Upper lobe of left lung (tissue), 6 donors: ENCODE data around the gene SBF1. TPM values are rescaled to one million over a fixed set of nuclear protein-coding genes. Genes with fewer than 3 reads are reported as not detected.

Source experiments
- ATAC-seq, 2 donors: fragments of 200-7000 bp; cut with Tn5 transposase; one replicate each; pipeline ENCODE4 v1.9.1; 2022; ENCODE audit warnings: mild to moderate bottlenecking in 2 of 2, moderate library complexity in 2 of 2; ENCODE audit not compliant: low FRiP score in 2 of 2
- DNase-seq, 2 donors: peaks; one replicate each; pipeline ENCODE4 v3.0.0-alpha.2; 2019 to 2020
- H3K27ac ChIP-seq, 4 donors: fragments of 200-600 bp; sonication (generic); one replicate each; pipeline ENCODE4 v1.5.1; 2016 to 2019
- H3K27me3 ChIP-seq, 4 donors: fragments of 200-600 bp; sonication (generic); one replicate each; pipeline ENCODE4 v1.5.1; 2017 to 2019
- H3K36me3 ChIP-seq, 4 donors: fragments of 200-600 bp; sonication (generic); one replicate each; pipeline ENCODE4 v1.5.1; 2016 to 2019
- H3K4me1 ChIP-seq, 4 donors: fragments of 200-600 bp; sonication (generic); one replicate each; pipeline ENCODE4 v1.5.1; 2018 to 2019
- H3K4me3 ChIP-seq, 4 donors: fragments of 200-600 bp; sonication (generic); one replicate each; pipeline ENCODE4 v1.5.1; 2017 to 2019; ENCODE audit warnings: mild to moderate bottlenecking in 2 of 4, moderate library complexity in 1 of 4
- H3K9me3 ChIP-seq, 4 donors: fragments of 200-600 bp; sonication (generic); one replicate each; pipeline ENCODE4 v1.5.1; 2018 to 2019
- EP300 ChIP-seq, 4 donors: sonication (generic); formaldehyde crosslinking; IDR thresholded peaks; one replicate each; pipeline ENCODE4 v1.5.1; 2017; ENCODE audit warnings: antibody characterized with exemption in 4 of 4, control low read depth in 2 of 4
- POLR2A ChIP-seq, 4 donors: fragments of 450-650 bp; IDR thresholded peaks; one replicate each; pipeline ENCODE4 v1.5.1; 2016 to 2017; ENCODE audit warnings: antibody characterized with exemption in 4 of 4, mild to moderate bottlenecking in 2 of 4
- POLR2AphosphoS5 ChIP-seq, 2 donors: sonication (generic); formaldehyde crosslinking; IDR thresholded peaks; one replicate each; pipeline ENCODE4 v1.5.1; 2017; ENCODE audit warnings: antibody characterized with exemption in 2 of 2
- WGBS, 2 donors: methylation state at CpG; one replicate each; pipeline ENCODE4 v1.1.5; 2017 to 2018; 5-methylcytosine and 5-hydroxymethylcytosine counted together
- total RNA-seq, 6 donors: library from RNA; depleted of rRNA in 4 of 6; stranded (reverse); fragments of >200 nt in 4 of 6; gene quantifications; one replicate each; pipeline versions ENCODE4 v1.1.0 to v1.2.1, GENCODE V29; 2016 to 2021
- TF ChIP-seq, protein P1 (sequence below), 6 experiments: fragments of 450-650 bp in 4 of 6; fragments of 200-600 bp in 2 of 6; sonication (generic) in 2 of 6; IDR thresholded peaks; one replicate each; pipeline ENCODE4 v1.5.1; 2016 to 2019; ENCODE audit warnings: antibody characterized with exemption in 6 of 6
- donor health status: DM: no; HTN: no; CAD: no; lungs with moderate emphysema.
- donor health status: DM: no; HTN: yes; CAD: no; lungs with severe emphysema.

The SBF1 gene
- total RNA-seq, 6 donors from 2014 or later, result 44.6 to 117 (median 75.7) TPM

DNA sequence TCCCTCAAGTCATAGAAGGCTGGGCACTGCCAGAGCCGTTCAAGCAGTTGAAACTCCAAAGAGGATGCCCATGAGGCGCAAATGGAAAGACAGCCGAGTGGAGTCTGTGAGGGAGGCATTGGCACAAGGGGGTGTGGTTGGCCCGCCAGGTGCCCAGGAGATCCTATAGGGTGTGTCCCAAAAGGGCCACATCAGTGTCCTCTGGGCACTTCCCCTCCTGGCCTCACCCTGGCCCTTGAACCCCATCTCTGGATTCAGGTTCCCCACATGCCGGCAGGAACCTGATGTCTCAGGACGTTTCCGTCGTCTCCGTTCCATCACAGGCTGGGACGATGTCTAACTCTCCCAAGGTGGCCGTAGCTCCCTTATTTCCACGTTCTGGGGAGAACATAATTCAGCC is 54.3 kb downstream of the SBF1 start:
- H3K27ac ChIP-seq, result no peak overlapping the region
- H3K9me3 ChIP-seq, result no peaks in the 10 kb centered on the region
- H3K4me1 ChIP-seq, result no peaks in the 10 kb centered on the region
- H3K27me3 ChIP-seq, result no peaks in the 10 kb centered on the region
- no peak for ATAC-seq
- WGBS, 2 donors, result 93 to 96% methylated on average over 12 of the region's 12 CpGs
- H3K4me3 ChIP-seq, result no peak overlapping the region
- DNase-seq, result no peak
- TF ChIP-seq POLR2A (IDR thresholded peaks at IDR 0.05) (no peak), POLR2AphosphoS5 (IDR thresholded peaks at IDR 0.05) (no peak), EP300 (IDR thresholded peaks at IDR 0.05) (no peak)
- TF ChIP-seq, protein P1, sequence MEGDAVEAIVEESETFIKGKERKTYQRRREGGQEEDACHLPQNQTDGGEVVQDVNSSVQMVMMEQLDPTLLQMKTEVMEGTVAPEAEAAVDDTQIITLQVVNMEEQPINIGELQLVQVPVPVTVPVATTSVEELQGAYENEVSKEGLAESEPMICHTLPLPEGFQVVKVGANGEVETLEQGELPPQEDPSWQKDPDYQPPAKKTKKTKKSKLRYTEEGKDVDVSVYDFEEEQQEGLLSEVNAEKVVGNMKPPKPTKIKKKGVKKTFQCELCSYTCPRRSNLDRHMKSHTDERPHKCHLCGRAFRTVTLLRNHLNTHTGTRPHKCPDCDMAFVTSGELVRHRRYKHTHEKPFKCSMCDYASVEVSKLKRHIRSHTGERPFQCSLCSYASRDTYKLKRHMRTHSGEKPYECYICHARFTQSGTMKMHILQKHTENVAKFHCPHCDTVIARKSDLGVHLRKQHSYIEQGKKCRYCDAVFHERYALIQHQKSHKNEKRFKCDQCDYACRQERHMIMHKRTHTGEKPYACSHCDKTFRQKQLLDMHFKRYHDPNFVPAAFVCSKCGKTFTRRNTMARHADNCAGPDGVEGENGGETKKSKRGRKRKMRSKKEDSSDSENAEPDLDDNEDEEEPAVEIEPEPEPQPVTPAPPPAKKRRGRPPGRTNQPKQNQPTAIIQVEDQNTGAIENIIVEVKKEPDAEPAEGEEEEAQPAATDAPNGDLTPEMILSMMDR (IDR thresholded peaks at IDR 0.05), result no peak
- H3K36me3 ChIP-seq, result peaks cover 40 to 98% (median 91%) of the 10 kb centered on the region in 4 donors

DNA sequence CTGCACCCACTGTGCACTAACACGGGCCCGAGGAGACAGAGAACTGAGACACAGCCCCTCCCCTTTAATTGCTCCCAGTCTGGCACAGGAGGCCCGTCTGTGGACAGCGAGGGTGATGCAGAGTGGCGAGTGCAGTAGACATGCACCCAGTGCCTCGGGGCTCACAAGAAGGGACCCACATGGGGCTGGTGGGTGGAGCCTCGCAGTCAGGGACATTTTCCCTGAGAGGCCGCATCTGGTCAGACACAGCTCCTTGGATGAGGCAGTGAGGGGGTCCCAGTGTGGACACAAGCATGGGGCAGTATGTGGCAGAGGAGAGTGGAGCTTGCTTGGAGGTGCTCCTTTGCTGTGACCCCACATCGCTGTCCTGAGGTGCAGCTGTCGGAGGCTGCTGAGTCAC is 54.8 kb downstream of the SBF1 start:
- Histone ChIP-seq H3K4me3 (no peak overlapping the region), H3K9me3 (no peaks in the 10 kb centered on the region), H3K36me3 (peaks cover 40 to 98% (median 92%) of the 10 kb centered on the region in 4 donors), H3K27me3 (no peaks in the 10 kb centered on the region), H3K4me1 (no peaks in the 10 kb centered on the region), H3K27ac (no peak overlapping the region)
- no peak for ATAC-seq
- no peak for TF ChIP-seq POLR2AphosphoS5 (IDR thresholded peaks at IDR 0.05)
- no peak for TF ChIP-seq EP300 (IDR thresholded peaks at IDR 0.05)
- TF ChIP-seq, protein P1 (IDR thresholded peaks at IDR 0.05), result no peak
- TF ChIP-seq POLR2A (IDR thresholded peaks at IDR 0.05), result no peak
- no peak for DNase-seq
- 88 to 89% methylated on average over 7 to 10 of the region's 10 CpGs for WGBS, 2 donors

DNA sequence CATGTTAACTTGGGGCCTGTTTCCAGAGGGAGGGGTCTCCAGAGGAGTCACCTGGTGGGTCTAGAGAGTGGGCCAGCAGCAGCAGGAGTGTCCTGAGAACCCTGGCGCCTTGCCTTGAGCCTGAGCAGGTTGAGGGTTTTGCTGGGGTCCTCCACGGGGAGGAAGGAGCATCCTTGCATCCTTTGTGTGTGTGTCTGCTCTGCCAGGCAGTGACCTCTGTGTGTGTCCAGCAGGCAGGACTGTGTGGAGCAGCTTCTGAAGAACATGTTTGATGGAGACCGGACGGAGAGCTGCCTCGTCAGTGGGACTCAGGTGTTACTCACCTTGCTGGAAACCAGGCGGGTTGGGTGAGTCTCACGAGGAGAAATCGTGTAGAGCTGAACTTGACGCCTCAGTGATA is 55.7 kb downstream of the SBF1 start:
- no peaks in the 10 kb centered on the region for H3K4me1 ChIP-seq
- no peak for TF ChIP-seq EP300 (IDR thresholded peaks at IDR 0.05)
- TF ChIP-seq POLR2A (IDR thresholded peaks at IDR 0.05), result no peak
- TF ChIP-seq, protein P1 (IDR thresholded peaks at IDR 0.05), result no peak
- TF ChIP-seq POLR2AphosphoS5 (IDR thresholded peaks at IDR 0.05), result no peak
- H3K27me3 ChIP-seq, result no peaks in the 10 kb centered on the region
- no peak overlapping the region for H3K4me3 ChIP-seq
- 91% methylated on average over 8 to 9 of the region's 9 CpGs for WGBS, 2 donors
- peaks cover 43 to 100% (median 96%) of the 10 kb centered on the region in 4 donors for H3K36me3 ChIP-seq
- DNase-seq, result no peak
- ATAC-seq, result no peak
- H3K9me3 ChIP-seq, result no peaks in the 10 kb centered on the region
- H3K27ac ChIP-seq, result no peak overlapping the region

DNA sequence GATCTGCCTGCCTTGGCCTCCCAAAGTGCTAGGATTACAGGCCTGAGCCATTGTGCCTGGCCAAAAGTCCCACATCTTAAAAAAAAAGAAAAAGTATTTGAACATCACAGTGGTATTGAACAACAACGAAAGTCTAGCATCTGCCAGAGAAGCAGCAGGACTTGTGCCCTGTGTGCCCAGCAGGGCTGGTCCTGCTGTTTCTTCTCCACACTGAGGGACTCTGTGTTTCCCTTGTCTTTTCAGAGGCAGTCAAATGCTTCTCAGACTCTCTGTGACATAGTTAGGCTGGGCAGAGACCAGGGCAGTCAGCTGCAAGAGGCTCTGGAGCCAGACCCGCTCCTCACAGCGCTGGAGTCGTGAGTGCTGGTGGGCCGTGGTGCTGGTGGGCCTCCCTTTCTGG is 56.2 kb downstream of the SBF1 start:
- WGBS, 2 donors, result 88 to 98% methylated on average over 1 to 5 of the region's 5 CpGs
- ATAC-seq, result no peak

More for the DNA sequence above, 56.2 kb downstream of the SBF1 start:
- no peak for TF ChIP-seq POLR2AphosphoS5 (IDR thresholded peaks at IDR 0.05)
- no peak for TF ChIP-seq POLR2A (IDR thresholded peaks at IDR 0.05)
- TF ChIP-seq EP300 (IDR thresholded peaks at IDR 0.05), result no peak
- TF ChIP-seq, protein P1 (IDR thresholded peaks at IDR 0.05), result no peak
- DNase-seq, result no peak
- Histone ChIP-seq H3K4me3 (no peak overlapping the region), H3K4me1 (no peaks in the 10 kb centered on the region), H3K27ac (no peak overlapping the region), H3K36me3 (peaks cover 43 to 100% (median 95%) of the 10 kb centered on the region in 4 donors), H3K9me3 (no peaks in the 10 kb centered on the region), H3K27me3 (no peaks in the 10 kb centered on the region)
